ENCODE data around the gene BET1L. TPM values are rescaled to one million over a fixed set of nuclear protein-coding genes. Genes with fewer than 3 reads are reported as not detected.
A peak's percentile ranks its signal among the peaks of the same experiment; 100 is the strongest.
"Not testable (repeated sequence)": the region's sequence is repeated elsewhere in the genome, so short reads cannot be mapped to it uniquely, and the experiment has no call there.

BET1L gene
- total and polyA plus RNA-seq, 3 experiments from 2014 or later, result 36.1 to 60.4 (median 38.5) TPM

DNA sequence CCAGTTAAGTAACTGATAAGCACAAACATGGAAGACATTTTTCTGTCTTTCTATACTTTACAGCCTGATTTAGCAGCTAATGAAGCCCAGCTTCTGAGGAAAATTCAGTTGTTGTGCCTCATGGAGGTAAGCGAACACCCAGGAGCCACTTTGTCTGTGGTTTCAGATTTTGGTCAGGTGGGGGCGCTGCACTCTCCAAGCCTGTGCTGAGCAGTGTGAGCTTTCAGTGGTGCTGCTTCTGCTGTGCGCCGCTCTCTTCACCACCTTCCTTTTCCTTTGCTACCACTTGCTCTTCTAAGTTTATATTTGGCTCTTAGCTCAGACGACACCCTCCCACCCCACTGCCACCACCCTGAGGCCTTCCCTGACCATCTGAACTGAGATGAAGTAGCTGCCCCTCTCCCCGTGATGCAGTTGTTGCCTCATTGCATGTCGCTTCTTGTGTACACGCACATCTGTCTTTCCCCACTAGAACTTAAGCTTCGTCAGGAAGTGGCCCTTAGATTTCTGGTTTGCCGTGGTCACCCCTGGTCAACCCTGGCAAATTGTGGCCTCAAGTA lies 43.6 kb upstream of the BET1L start:
- H3K9me3 Mint-ChIP-seq, result no peaks in the 10 kb centered on the region
- H3K4me1 ChIP-seq (ENCODE audit: insufficient read depth, low read length), result peaks cover 5% of the 10 kb centered on the region
- peak; percentile 65 to 86 (median 71) for DNase-seq
- peaks cover 53% of the 10 kb centered on the region for H3K36me3 ChIP-seq (ENCODE audit: insufficient read depth, low read length)
- CTCF ChIA-PET, result interaction anchor here (0.8 to 5.5 kb wide), 38 partner anchors 9 to 268 kb away, joined by 3 to 58 read pairs (median 8); partner anchors contain the start of genes BET1L, IFITM2, IFITM5 and NLRP6
- H3K4me3 ChIP-seq (ENCODE audit: low read length), result no peak overlapping the region
- H3K4me3 Mint-ChIP-seq, result peak overlapping the region in 1 of 7 donors; percentile 5
- H3K36me3 Mint-ChIP-seq, result peaks cover 16 to 76% (median 24%) of the 10 kb centered on the region in 3 donors
- H3K27ac Mint-ChIP-seq, result peak overlapping the region in 7 of 8 donors; percentile 62 to 90 (median 73)
- no peak overlapping the region for H3K27ac ChIP-seq (ENCODE audit: low read depth, low read length)
- no peaks in the 10 kb centered on the region for H3K27me3 Mint-ChIP-seq
- POLR2A ChIA-PET, result interaction anchor here (0.5 to 1.8 kb wide), 6 partner anchors 17 to 117 kb away, joined by 3 to 16 read pairs (median 8); partner anchors contain the start of gene PGGHG
- peaks cover 7 to 11% (median 9%) of the 10 kb centered on the region in 3 donors for H3K4me1 Mint-ChIP-seq
- H3K9me3 ChIP-seq (ENCODE audit: low read length), result no peaks in the 10 kb centered on the region
- H3K27me3 ChIP-seq (ENCODE audit: insufficient read depth, low read length, poor library complexity, severe bottlenecking), result no peaks in the 10 kb centered on the region

DNA sequence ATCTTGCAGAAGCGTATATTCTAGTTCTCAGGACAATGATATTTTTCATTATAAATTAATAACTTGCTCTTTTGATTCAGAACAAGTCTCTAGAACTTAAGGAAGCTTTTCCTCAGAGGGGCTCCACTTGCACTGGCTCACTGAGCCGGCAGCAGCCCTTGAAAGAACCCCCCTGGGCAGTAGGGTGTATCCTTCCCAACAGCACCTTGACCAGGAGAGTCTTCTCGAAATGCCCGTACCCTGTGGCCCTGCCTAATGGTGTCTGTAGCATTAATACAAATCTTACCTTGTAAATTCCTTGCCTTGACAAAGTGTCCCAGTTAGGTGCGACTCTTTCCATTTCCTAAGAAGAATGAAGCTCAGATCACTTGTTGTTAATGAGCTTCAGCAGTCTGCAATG lies 43.1 kb upstream of the BET1L start:
- no peaks in the 10 kb centered on the region for H3K27me3 Mint-ChIP-seq
- H3K27ac ChIP-seq (ENCODE audit: low read depth, low read length), result no peak overlapping the region
- H3K27me3 ChIP-seq (ENCODE audit: insufficient read depth, low read length, poor library complexity, severe bottlenecking), result no peaks in the 10 kb centered on the region
- CTCF ChIA-PET, result interaction anchor here (0.9 to 5.5 kb wide), 35 partner anchors 9 to 268 kb away, joined by 3 to 58 read pairs (median 8); partner anchors contain the start of genes BET1L, IFITM2, IFITM5 and NLRP6
- peaks cover 18 to 82% (median 29%) of the 10 kb centered on the region in 3 donors for H3K36me3 Mint-ChIP-seq
- no peaks in the 10 kb centered on the region for H3K9me3 Mint-ChIP-seq
- H3K9me3 ChIP-seq (ENCODE audit: low read length), result no peaks in the 10 kb centered on the region
- H3K4me1 ChIP-seq (ENCODE audit: insufficient read depth, low read length), result peaks cover 5% of the 10 kb centered on the region
- no peak overlapping the region for H3K4me3 ChIP-seq (ENCODE audit: low read length)
- peaks cover 7 to 11% (median 11%) of the 10 kb centered on the region in 3 donors for H3K4me1 Mint-ChIP-seq
- POLR2A ChIA-PET, result interaction anchor here (1.0 to 1.8 kb wide), 4 partner anchors 18 to 37 kb away, joined by 4 to 16 read pairs (median 12); partner anchors contain the start of gene PGGHG
- peak overlapping the region in 5 of 8 donors; percentile 60 to 87 (median 66) for H3K27ac Mint-ChIP-seq
- DNase-seq, result no peak
- H3K4me3 Mint-ChIP-seq, result no peak overlapping the region
- peaks cover 54% of the 10 kb centered on the region for H3K36me3 ChIP-seq (ENCODE audit: insufficient read depth, low read length)

DNA sequence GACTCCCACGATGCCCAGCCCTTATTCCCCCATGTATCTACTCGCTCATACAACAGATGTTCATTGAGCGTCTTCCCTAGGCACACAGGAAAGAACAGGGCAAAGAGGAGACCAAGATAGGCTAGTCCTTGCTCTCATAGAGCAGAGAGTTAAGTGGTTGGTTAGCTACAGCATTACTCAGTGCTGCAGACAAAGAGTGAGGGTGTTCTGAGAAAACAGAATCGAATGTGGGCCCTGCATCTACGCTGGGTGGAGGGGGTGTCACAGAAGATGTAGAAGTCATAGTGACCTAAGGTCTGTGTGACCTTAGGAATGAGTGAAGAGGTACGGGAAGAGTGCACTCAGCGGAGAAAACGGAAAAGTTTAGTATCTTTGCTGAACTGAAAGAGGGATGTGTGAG lies 41.9 kb upstream of the BET1L start:
- Mint-ChIP-seq H3K4me3 (no peak overlapping the region), H3K27ac (peak overlapping the region in 2 of 8 donors; percentile 52 to 82), H3K4me1 (peaks cover 10 to 14% (median 11%) of the 10 kb centered on the region in 3 donors), H3K27me3 (no peaks in the 10 kb centered on the region), H3K36me3 (peaks cover 20 to 93% (median 34%) of the 10 kb centered on the region in 3 donors), H3K9me3 (no peaks in the 10 kb centered on the region)
- Histone ChIP-seq H3K27ac (ENCODE audit: low read depth, low read length) (no peak overlapping the region), H3K4me3 (ENCODE audit: low read length) (no peak overlapping the region), H3K27me3 (ENCODE audit: insufficient read depth, low read length, poor library complexity, severe bottlenecking) (no peaks in the 10 kb centered on the region), H3K4me1 (ENCODE audit: insufficient read depth, low read length) (peaks cover 5% of the 10 kb centered on the region), H3K36me3 (ENCODE audit: insufficient read depth, low read length) (peaks cover 63% of the 10 kb centered on the region), H3K9me3 (ENCODE audit: low read length) (no peaks in the 10 kb centered on the region)
- DNase-seq, result no peak
- ChIA-PET CTCF (interaction anchor here (1.0 to 5.5 kb wide), 7 partner anchors 8 to 201 kb away, joined by 3 to 39 read pairs (median 4); partner anchors contain the start of genes BET1L and PTDSS2), POLR2A (no interaction called here)

DNA sequence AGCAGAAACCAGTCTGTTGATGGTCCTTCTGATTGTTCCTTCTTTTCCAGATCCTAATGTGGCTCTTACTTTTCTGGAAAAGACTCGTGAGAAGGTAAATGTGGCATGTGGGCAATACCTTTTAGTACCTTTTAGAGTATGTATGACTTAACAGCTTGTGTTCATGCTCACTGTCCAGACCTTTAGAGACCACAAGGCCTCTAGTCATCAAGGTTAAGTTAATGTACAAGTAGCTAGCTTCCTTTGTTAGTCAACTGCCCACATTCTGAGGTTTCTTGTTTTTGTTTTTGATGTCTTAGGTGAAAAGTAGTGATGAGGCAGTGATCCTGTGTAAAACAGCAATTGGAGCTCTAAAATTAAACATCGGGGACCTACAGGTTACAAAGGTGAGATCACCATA lies 37.2 kb upstream of the BET1L start:
- Mint-ChIP-seq H3K27ac (no peak overlapping the region), H3K4me3 (no peak overlapping the region), H3K27me3 (no peaks in the 10 kb centered on the region), H3K4me1 (peaks cover 21 to 32% (median 32%) of the 10 kb centered on the region in 3 donors), H3K36me3 (peaks cover 18 to 93% (median 38%) of the 10 kb centered on the region in 3 donors), H3K9me3 (no peaks in the 10 kb centered on the region)
- Histone ChIP-seq H3K4me1 (ENCODE audit: insufficient read depth, low read length) (no peaks in the 10 kb centered on the region), H3K9me3 (ENCODE audit: low read length) (no peaks in the 10 kb centered on the region), H3K4me3 (ENCODE audit: low read length) (no peak overlapping the region), H3K27me3 (ENCODE audit: insufficient read depth, low read length, poor library complexity, severe bottlenecking) (no peaks in the 10 kb centered on the region), H3K27ac (ENCODE audit: low read depth, low read length) (no peak overlapping the region), H3K36me3 (ENCODE audit: insufficient read depth, low read length) (peaks cover 56% of the 10 kb centered on the region)
- POLR2A ChIA-PET, result no interaction called here
- DNase-seq, result no peak
- CTCF ChIA-PET, result no interaction called here

GRCh38 chr11:241634-242033 lies 34.4 kb upstream of the BET1L start:
- Mint-ChIP-seq H3K27ac (peak overlapping the region in 4 of 8 donors; percentile 5 to 66 (median 59)), H3K4me3 (peak overlapping the region in 1 of 7 donors; percentile 26), H3K9me3 (no peaks in the 10 kb centered on the region), H3K4me1 (peaks cover 34 to 56% (median 55%) of the 10 kb centered on the region in 3 donors), H3K27me3 (peaks cover 0 to 2% of the 10 kb centered on the region in 2 donors), H3K36me3 (peaks cover 10 to 85% (median 28%) of the 10 kb centered on the region in 3 donors)
- ChIA-PET CTCF (interaction anchor here (1.7 to 2.3 kb wide), 2 partner anchors 8 to 35 kb away, joined by 3 to 15 read pairs; partner anchors contain the start of gene BET1L), POLR2A (interaction anchor here (0.8 kb wide), 1 partner anchor 34 kb away, joined by 3 read pairs; the partner anchor contains the start of genes BET1L and RIC8A)
- Histone ChIP-seq H3K27me3 (ENCODE audit: insufficient read depth, low read length, poor library complexity, severe bottlenecking) (no peaks in the 10 kb centered on the region), H3K36me3 (ENCODE audit: insufficient read depth, low read length) (peaks cover 37% of the 10 kb centered on the region), H3K27ac (ENCODE audit: low read depth, low read length) (no peak overlapping the region), H3K9me3 (ENCODE audit: low read length) (no peaks in the 10 kb centered on the region), H3K4me1 (ENCODE audit: insufficient read depth, low read length) (peaks cover 13% of the 10 kb centered on the region), H3K4me3 (ENCODE audit: low read length) (no peak overlapping the region)
- no peak for DNase-seq

GRCh38 chr11:240315-240714 lies 33.1 kb upstream of the BET1L start:
- Mint-ChIP-seq H3K27ac (peak overlapping the region in 3 of 8 donors; percentile 17 to 66 (median 47)), H3K36me3 (peaks cover 7 to 79% (median 20%) of the 10 kb centered on the region in 3 donors), H3K4me3 (peak overlapping the region in 1 of 7 donors; percentile 1), H3K27me3 (peaks cover 0 to 4% of the 10 kb centered on the region in 2 donors), H3K9me3 (no peaks in the 10 kb centered on the region), H3K4me1 (peaks cover 39 to 65% (median 63%) of the 10 kb centered on the region in 3 donors)
- Histone ChIP-seq H3K36me3 (ENCODE audit: insufficient read depth, low read length) (peaks cover 30% of the 10 kb centered on the region), H3K4me3 (ENCODE audit: low read length) (no peak overlapping the region), H3K27ac (ENCODE audit: low read depth, low read length) (no peak overlapping the region), H3K27me3 (ENCODE audit: insufficient read depth, low read length, poor library complexity, severe bottlenecking) (no peaks in the 10 kb centered on the region), H3K4me1 (ENCODE audit: insufficient read depth, low read length) (peaks cover 18% of the 10 kb centered on the region), H3K9me3 (ENCODE audit: low read length) (no peaks in the 10 kb centered on the region)
- POLR2A ChIA-PET, result interaction anchor here (0.6 to 1.3 kb wide), 2 partner anchors 33 to 41 kb away, joined by 3 read pairs; partner anchors contain the start of genes BET1L and RIC8A
- no peak for DNase-seq
- CTCF ChIA-PET, result interaction anchor here (2.3 kb wide), 1 partner anchor 10 kb away, joined by 15 read pairs; no protein-coding TSS in a partner anchor

- CTCF ChIA-PET, result interaction anchor here (1.8 to 3.5 kb wide), 5 partner anchors 12 to 212 kb away, joined by 4 to 20 read pairs (median 11); partner anchors contain the start of gene PTDSS2
- DNase-seq; H3K9me3 ChIP-seq (ENCODE audit: low read length); H3K4me3 ChIP-seq (ENCODE audit: low read length); H3K9me3 Mint-ChIP-seq; H3K27me3 Mint-ChIP-seq; H3K27ac ChIP-seq (ENCODE audit: low read depth, low read length); H3K27me3 ChIP-seq (ENCODE audit: insufficient read depth, low read length, poor library complexity, severe bottlenecking): not testable (repeated sequence)
- POLR2A ChIA-PET, result interaction anchor here (1.7 to 2.0 kb wide), 2 partner anchors 30 to 168 kb away, joined by 7 to 9 read pairs; no protein-coding TSS in a partner anchor
- Mint-ChIP-seq H3K27ac (peak overlapping the region in 7 of 8 donors; percentile 71 to 100 (median 100)), H3K4me3 (peak overlapping the region; percentile 58 to 100 (median 97)), H3K4me1 (peaks cover 45 to 71% (median 61%) of the 10 kb centered on the region in 3 donors), H3K36me3 (peaks cover 3 to 60% (median 14%) of the 10 kb centered on the region in 3 donors)
- Histone ChIP-seq H3K4me1 (ENCODE audit: insufficient read depth, low read length) (peaks cover 24% of the 10 kb centered on the region), H3K36me3 (ENCODE audit: insufficient read depth, low read length) (peaks cover 14% of the 10 kb centered on the region)
Observed at GRCh38 chr11:238346-238745, 31.1 kb upstream of the BET1L start.

Measured in CD8-positive, alpha-beta memory T cell (primary cell).